Measurements from ENCODE around the gene FAM193A.

FAM193A gene

GRCh38 chr4:2741626-2742025 lies 205.2 kb downstream of the FAM193A start:
- Histone ChIP-seq H3K27ac (ENCODE audit: low read depth, low read length) (no peak overlapping the region), H3K9me3 (ENCODE audit: control insufficient read depth in 1 of 2, low read length in 2 of 2) (no peaks in the 10 kb centered on the region), H3K36me3 (ENCODE audit: control insufficient read depth in 1 of 2, insufficient read depth in 2 of 2, low read length in 2 of 2) (peaks cover 29 to 52% of the 10 kb centered on the region in 2 donors), H3K27me3 (ENCODE audit: control insufficient read depth in 1 of 2, insufficient read depth in 2 of 2, low read length in 2 of 2) (no peaks in the 10 kb centered on the region), H3K4me1 (ENCODE audit: control insufficient read depth in 1 of 2, insufficient read depth in 2 of 2, low read length in 2 of 2) (peaks cover 7 to 17% of the 10 kb centered on the region in 2 donors), H3K4me3 (ENCODE audit: low read depth in 1 of 2, low read length in 2 of 2) (no peak overlapping the region), H3K9ac (ENCODE audit: low read depth in 1 of 2, low read length in 2 of 2) (no peak overlapping the region)

- Histone ChIP-seq H3K27ac (ENCODE audit: low read depth, low read length) (no peak overlapping the region), H3K36me3 (ENCODE audit: control insufficient read depth in 1 of 2, insufficient read depth in 2 of 2, low read length in 2 of 2) (peaks cover 35 to 58% of the 10 kb centered on the region in 2 donors)
Observed at GRCh38 chr4:2742081-2742822, 205.8 kb downstream of the FAM193A start.

GRCh38 chr4:2742823-2743517 lies 206.5 kb downstream of the FAM193A start:
- Histone ChIP-seq H3K9ac (ENCODE audit: low read depth in 1 of 2, low read length in 2 of 2) (no peak overlapping the region), H3K4me1 (ENCODE audit: control insufficient read depth in 1 of 2, insufficient read depth in 2 of 2, low read length in 2 of 2) (peaks cover 11 to 22% of the 10 kb centered on the region in 2 donors), H3K4me3 (ENCODE audit: low read depth in 1 of 2, low read length in 2 of 2) (no peak overlapping the region), H3K36me3 (ENCODE audit: control insufficient read depth in 1 of 2, insufficient read depth in 2 of 2, low read length in 2 of 2) (peaks cover 36 to 64% of the 10 kb centered on the region in 2 donors), H3K9me3 (ENCODE audit: control insufficient read depth in 1 of 2, low read length in 2 of 2) (no peaks in the 10 kb centered on the region), H3K27ac (ENCODE audit: low read depth, low read length) (no peak overlapping the region), H3K27me3 (ENCODE audit: control insufficient read depth in 1 of 2, insufficient read depth in 2 of 2, low read length in 2 of 2) (no peaks in the 10 kb centered on the region)

More at GRCh38 chr4:2742081-2742822, 205.8 kb downstream of the FAM193A start:
- Histone ChIP-seq H3K4me3 (ENCODE audit: low read depth in 1 of 2, low read length in 2 of 2) (no peak overlapping the region), H3K27me3 (ENCODE audit: control insufficient read depth in 1 of 2, insufficient read depth in 2 of 2, low read length in 2 of 2) (no peaks in the 10 kb centered on the region), H3K4me1 (ENCODE audit: control insufficient read depth in 1 of 2, insufficient read depth in 2 of 2, low read length in 2 of 2) (peaks cover 11 to 22% of the 10 kb centered on the region in 2 donors), H3K9me3 (ENCODE audit: control insufficient read depth in 1 of 2, low read length in 2 of 2) (no peaks in the 10 kb centered on the region), H3K9ac (ENCODE audit: low read depth in 1 of 2, low read length in 2 of 2) (no peak overlapping the region)

- peaks cover 36 to 64% of the 10 kb centered on the region in 2 donors for H3K36me3 ChIP-seq (ENCODE audit: control insufficient read depth in 1 of 2, insufficient read depth in 2 of 2, low read length in 2 of 2)
- no peaks in the 10 kb centered on the region for H3K27me3 ChIP-seq (ENCODE audit: control insufficient read depth in 1 of 2, insufficient read depth in 2 of 2, low read length in 2 of 2)
- H3K27ac ChIP-seq (ENCODE audit: low read depth, low read length): no peak overlapping the region
- no peak overlapping the region for H3K9ac ChIP-seq (ENCODE audit: low read depth in 1 of 2, low read length in 2 of 2)
- peaks cover 11 to 22% of the 10 kb centered on the region in 2 donors for H3K4me1 ChIP-seq (ENCODE audit: control insufficient read depth in 1 of 2, insufficient read depth in 2 of 2, low read length in 2 of 2)
- H3K4me3 ChIP-seq (ENCODE audit: low read depth in 1 of 2, low read length in 2 of 2): no peak overlapping the region
- no peaks in the 10 kb centered on the region for H3K9me3 ChIP-seq (ENCODE audit: control insufficient read depth in 1 of 2, low read length in 2 of 2)
Observed at GRCh38 chr4:2743518-2744445, 207.3 kb downstream of the FAM193A start.

- peaks cover 36 to 70% of the 10 kb centered on the region in 2 donors for H3K36me3 ChIP-seq (ENCODE audit: control insufficient read depth in 1 of 2, insufficient read depth in 2 of 2, low read length in 2 of 2)
- H3K9ac ChIP-seq (ENCODE audit: low read depth in 1 of 2, low read length in 2 of 2): no peak overlapping the region
- no peak overlapping the region for H3K27ac ChIP-seq (ENCODE audit: low read depth, low read length)
- H3K4me3 ChIP-seq (ENCODE audit: low read depth in 1 of 2, low read length in 2 of 2): no peak overlapping the region
- no peaks in the 10 kb centered on the region for H3K9me3 ChIP-seq (ENCODE audit: control insufficient read depth in 1 of 2, low read length in 2 of 2)
- H3K27me3 ChIP-seq (ENCODE audit: control insufficient read depth in 1 of 2, insufficient read depth in 2 of 2, low read length in 2 of 2): no peaks in the 10 kb centered on the region
- H3K4me1 ChIP-seq (ENCODE audit: control insufficient read depth in 1 of 2, insufficient read depth in 2 of 2, low read length in 2 of 2): peaks cover 11 to 22% of the 10 kb centered on the region in 2 donors
Observed at GRCh38 chr4:2744576-2745270, 208.3 kb downstream of the FAM193A start.

- Histone ChIP-seq H3K9ac (ENCODE audit: low read depth in 1 of 2, low read length in 2 of 2) (no peak overlapping the region), H3K36me3 (ENCODE audit: control insufficient read depth in 1 of 2, insufficient read depth in 2 of 2, low read length in 2 of 2) (peaks cover 36 to 70% of the 10 kb centered on the region in 2 donors), H3K4me3 (ENCODE audit: low read depth in 1 of 2, low read length in 2 of 2) (no peak overlapping the region), H3K27me3 (ENCODE audit: control insufficient read depth in 1 of 2, insufficient read depth in 2 of 2, low read length in 2 of 2) (no peaks in the 10 kb centered on the region), H3K27ac (ENCODE audit: low read depth, low read length) (no peak overlapping the region), H3K9me3 (ENCODE audit: control insufficient read depth in 1 of 2, low read length in 2 of 2) (no peaks in the 10 kb centered on the region), H3K4me1 (ENCODE audit: control insufficient read depth in 1 of 2, insufficient read depth in 2 of 2, low read length in 2 of 2) (peaks cover 13 to 22% of the 10 kb centered on the region in 2 donors)
Observed at GRCh38 chr4:2745516-2745915, 209.1 kb downstream of the FAM193A start.

GRCh38 chr4:2745981-2746806 lies 209.7 kb downstream of the FAM193A start:
- Histone ChIP-seq H3K4me3 (ENCODE audit: low read depth in 1 of 2, low read length in 2 of 2) (no peak overlapping the region), H3K4me1 (ENCODE audit: control insufficient read depth in 1 of 2, insufficient read depth in 2 of 2, low read length in 2 of 2) (peaks cover 20 to 26% of the 10 kb centered on the region in 2 donors), H3K36me3 (ENCODE audit: control insufficient read depth in 1 of 2, insufficient read depth in 2 of 2, low read length in 2 of 2) (peaks cover 36 to 70% of the 10 kb centered on the region in 2 donors), H3K9me3 (ENCODE audit: control insufficient read depth in 1 of 2, low read length in 2 of 2) (no peaks in the 10 kb centered on the region), H3K27ac (ENCODE audit: low read depth, low read length) (no peak overlapping the region), H3K9ac (ENCODE audit: low read depth in 1 of 2, low read length in 2 of 2) (no peak overlapping the region), H3K27me3 (ENCODE audit: control insufficient read depth in 1 of 2, insufficient read depth in 2 of 2, low read length in 2 of 2) (no peaks in the 10 kb centered on the region)

- Histone ChIP-seq H3K9ac (ENCODE audit: low read depth in 1 of 2, low read length in 2 of 2) (no peak overlapping the region), H3K4me1 (ENCODE audit: control insufficient read depth in 1 of 2, insufficient read depth in 2 of 2, low read length in 2 of 2) (peaks cover 22 to 27% of the 10 kb centered on the region in 2 donors), H3K4me3 (ENCODE audit: low read depth in 1 of 2, low read length in 2 of 2) (no peak overlapping the region), H3K27ac (ENCODE audit: low read depth, low read length) (no peak overlapping the region), H3K9me3 (ENCODE audit: control insufficient read depth in 1 of 2, low read length in 2 of 2) (no peaks in the 10 kb centered on the region), H3K36me3 (ENCODE audit: control insufficient read depth in 1 of 2, insufficient read depth in 2 of 2, low read length in 2 of 2) (peaks cover 36 to 63% of the 10 kb centered on the region in 2 donors), H3K27me3 (ENCODE audit: control insufficient read depth in 1 of 2, insufficient read depth in 2 of 2, low read length in 2 of 2) (no peaks in the 10 kb centered on the region)
Observed at GRCh38 chr4:2746891-2747695, 210.6 kb downstream of the FAM193A start.
